Fibroblast of skin of left biceps (primary cell): ENCODE measurements around the gene F13A1.

Source experiments
- DNase-seq, 2 experiments: peaks; one replicate each; pipeline ENCODE4 v3.0.0-alpha.2; 2013; ENCODE audit warnings: low read depth in 2 of 2

The F13A1 gene

GRCh38 chr6:6193221-6193745, 127.2 kb downstream of the F13A1 start:
- peak in 1 of 2 experiments; percentile 3 for DNase-seq

- DNase-seq: no peak
These were observed 128.6 kb downstream of the F13A1 start for GRCh38 chr6:6191909-6192308.

- DNase-seq: no peak
These were observed 129.0 kb downstream of the F13A1 start for GRCh38 chr6:6191476-6191875.

GRCh38 chr6:6180684-6181083, 139.8 kb downstream of the F13A1 start:
- DNase-seq: no peak

GRCh38 chr6:6179858-6180623, 140.4 kb downstream of the F13A1 start:
- DNase-seq: no peak

- no peak for DNase-seq
These were observed 141.7 kb downstream of the F13A1 start for GRCh38 chr6:6178795-6179194.

- no peak for DNase-seq
These were observed 142.7 kb downstream of the F13A1 start for GRCh38 chr6:6177754-6178153.

- DNase-seq: no peak
These were observed 143.8 kb downstream of the F13A1 start for GRCh38 chr6:6176586-6177228.

GRCh38 chr6:6176127-6176526, 144.3 kb downstream of the F13A1 start:
- DNase-seq: no peak

GRCh38 chr6:6169141-6169540, 151.3 kb downstream of the F13A1 start:
- no peak for DNase-seq

GRCh38 chr6:6166064-6166463, 154.4 kb downstream of the F13A1 start:
- no peak for DNase-seq

GRCh38 chr6:6164367-6164766, 156.1 kb downstream of the F13A1 start:
- DNase-seq: no peak

GRCh38 chr6:6154335-6154734, 166.1 kb downstream of the F13A1 start:
- no peak for DNase-seq

GRCh38 chr6:6152060-6152459, 168.4 kb downstream of the F13A1 start:
- no peak for DNase-seq

- DNase-seq: no peak
These were observed 172.2 kb downstream of the F13A1 start for GRCh38 chr6:6148192-6148815.

GRCh38 chr6:6131492-6132109, 188.9 kb downstream of the F13A1 start:
- no peak for DNase-seq

GRCh38 chr6:6125495-6125894, 195.0 kb downstream of the F13A1 start:
- DNase-seq: no peak

- DNase-seq: no peak
These were observed 196.7 kb downstream of the F13A1 start for GRCh38 chr6:6123803-6124202.

GRCh38 chr6:6121943-6122342, 198.5 kb downstream of the F13A1 start:
- no peak for DNase-seq

GRCh38 chr6:6105472-6106036, 214.9 kb downstream of the F13A1 start:
- no peak for DNase-seq
